Activated B cell treated with CpG ODN at 0.5 μM for 24 hours (primary cell): ENCODE results near the gene RTEL1. TPM values are rescaled to one million over a fixed set of nuclear protein-coding genes. Genes with fewer than 3 reads are reported as not detected.
"Not testable (repeated sequence)": the region's sequence is repeated elsewhere in the genome, so short reads cannot be mapped to it uniquely, and the experiment has no call there.

Experiments
- ATAC-seq: fragments of 200-7000 bp; cut with Tn5 transposase; one replicate; pipeline ENCODE4 v1.10.0; 2021; ENCODE audit warnings: low read depth, mild to moderate bottlenecking, moderate library complexity
- CTCF ChIA-PET: fragments of 350-600 bp; sonication (Branson Sonifier 250); formaldehyde crosslinking; loops from one replicate; lab custom pipeline; 2021; ENCODE audit warnings: antibody characterized with exemption; lab: Charles Lee
- POLR2A ChIA-PET: fragments of 350-600 bp; sonication (Branson Sonifier 250); formaldehyde crosslinking; loops from one replicate; lab custom pipeline; 2021; ENCODE audit warnings: antibody characterized with exemption; lab: Charles Lee
- DNase-seq: peaks from one replicate; pipeline ENCODE4 v3.0.0; 2022
- H3K27ac Mint-ChIP-seq: one replicate; pipeline ENCODE4 v1.8.0; 2020; ENCODE audit warnings: mixed read lengths
- H3K27me3 Mint-ChIP-seq: one replicate; pipeline ENCODE4 v1.8.0; 2021; ENCODE audit warnings: mixed read lengths
- H3K36me3 Mint-ChIP-seq: one replicate; pipeline ENCODE4 v1.8.0; 2021; ENCODE audit warnings: low read depth, mixed read lengths
- H3K4me1 Mint-ChIP-seq: one replicate; pipeline ENCODE4 v1.8.0; 2021; ENCODE audit warnings: mixed read lengths
- H3K4me3 Mint-ChIP-seq: one replicate; pipeline ENCODE4 v1.8.0; 2020; ENCODE audit warnings: mild to moderate bottlenecking, mixed read lengths
- H3K9me3 Mint-ChIP-seq: one replicate; pipeline ENCODE4 v1.8.0; 2020; ENCODE audit warnings: mixed read lengths
- intact Hi-C: fragments of 100-400 bp; cut with micrococcal nuclease; formaldehyde crosslinking; loops from one replicate; pipeline ENCODE4 v1.15.1; 2024
- total RNA-seq: library from RNA; stranded (reverse); gene quantifications from 2 replicates; pipeline ENCODE4 v1.2.3, GENCODE V29; 2022
- TF ChIP-seq, protein P1 (sequence below): fragments of 200-600 bp; IDR thresholded peaks from one replicate; pipeline ENCODE4 v1.8.0; 2022; ENCODE audit warnings: antibody characterized with exemption, mild to moderate bottlenecking

Gene RTEL1
- total RNA-seq, 1 donor from 2014 or later: 33.8 TPM

DNA sequence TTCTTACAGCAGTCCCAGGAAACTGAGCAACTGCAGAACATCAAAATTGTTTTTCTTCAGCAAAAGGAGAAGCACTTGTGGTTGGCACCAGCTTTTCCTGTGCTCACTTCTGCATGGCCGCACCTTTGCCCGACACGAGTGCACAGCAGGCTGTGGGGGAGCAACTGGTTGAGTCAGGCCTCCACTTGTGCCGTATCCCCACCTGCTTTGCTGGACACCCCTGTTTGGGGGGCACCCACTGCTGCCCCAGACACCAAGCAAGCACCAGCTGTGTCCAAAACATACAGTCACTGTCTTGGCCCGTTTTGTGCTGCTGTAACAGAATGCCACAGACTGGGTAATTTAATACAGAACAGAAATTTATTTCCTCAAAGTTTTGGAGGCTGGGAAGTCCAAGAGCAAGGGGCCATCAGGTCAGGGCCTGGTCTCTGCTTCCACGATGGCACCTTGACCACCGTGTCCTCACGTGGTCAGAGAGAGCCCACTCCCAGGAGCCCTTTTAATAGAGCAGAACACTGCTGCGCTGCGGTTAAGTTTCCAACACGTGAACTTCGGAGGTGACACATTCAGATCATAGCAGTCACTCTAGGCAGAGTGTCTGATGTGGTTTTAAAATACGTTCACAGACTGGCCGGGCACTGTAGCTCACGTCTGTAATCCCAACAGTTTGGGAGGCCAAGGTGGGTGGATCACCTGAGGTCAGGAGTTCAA is 22.5 kb upstream of the RTEL1 start:
- Mint-ChIP-seq H3K9me3 (peaks cover 2% of the 10 kb centered on the region), H3K36me3 (peaks cover 2% of the 10 kb centered on the region), H3K27ac (peak overlapping the region; percentile 97), H3K4me1 (peaks cover 83% of the 10 kb centered on the region), H3K4me3 (peak overlapping the region; percentile 64), H3K27me3 (no peaks in the 10 kb centered on the region)
- DNase-seq (peak; percentile 57), ATAC-seq (peak; percentile 65)
- TF ChIP-seq, protein P1, sequence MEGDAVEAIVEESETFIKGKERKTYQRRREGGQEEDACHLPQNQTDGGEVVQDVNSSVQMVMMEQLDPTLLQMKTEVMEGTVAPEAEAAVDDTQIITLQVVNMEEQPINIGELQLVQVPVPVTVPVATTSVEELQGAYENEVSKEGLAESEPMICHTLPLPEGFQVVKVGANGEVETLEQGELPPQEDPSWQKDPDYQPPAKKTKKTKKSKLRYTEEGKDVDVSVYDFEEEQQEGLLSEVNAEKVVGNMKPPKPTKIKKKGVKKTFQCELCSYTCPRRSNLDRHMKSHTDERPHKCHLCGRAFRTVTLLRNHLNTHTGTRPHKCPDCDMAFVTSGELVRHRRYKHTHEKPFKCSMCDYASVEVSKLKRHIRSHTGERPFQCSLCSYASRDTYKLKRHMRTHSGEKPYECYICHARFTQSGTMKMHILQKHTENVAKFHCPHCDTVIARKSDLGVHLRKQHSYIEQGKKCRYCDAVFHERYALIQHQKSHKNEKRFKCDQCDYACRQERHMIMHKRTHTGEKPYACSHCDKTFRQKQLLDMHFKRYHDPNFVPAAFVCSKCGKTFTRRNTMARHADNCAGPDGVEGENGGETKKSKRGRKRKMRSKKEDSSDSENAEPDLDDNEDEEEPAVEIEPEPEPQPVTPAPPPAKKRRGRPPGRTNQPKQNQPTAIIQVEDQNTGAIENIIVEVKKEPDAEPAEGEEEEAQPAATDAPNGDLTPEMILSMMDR: no peak
- intact Hi-C loops: loop anchor here (1.0 to 5.0 kb wide), 3 partner anchors 8 to 262 kb away; partner anchors contain the start of genes ARFRP1, DNAJC5, GMEB2 and ZGPAT
- ChIA-PET CTCF (interaction anchor here (1.4 kb wide), 1 partner anchor 55 kb away, joined by 3 read pairs; no protein-coding TSS in a partner anchor), POLR2A (interaction anchor here (0.6 to 3.4 kb wide), 7 partner anchors 10 to 228 kb away, joined by 3 to 79 read pairs (median 4); partner anchors contain the start of genes GMEB2, PTK6 and RTEL1)

GRCh38 chr20:63636752-63637628 is 21.1 kb upstream of the RTEL1 start:
- DNase-seq: no peak
- TF ChIP-seq, protein P1: no peak
- Mint-ChIP-seq H3K9me3 (peaks cover 2% of the 10 kb centered on the region), H3K4me1 (peaks cover 71% of the 10 kb centered on the region), H3K27ac (peak overlapping the region; percentile 99), H3K27me3 (no peaks in the 10 kb centered on the region), H3K36me3 (peaks cover 2% of the 10 kb centered on the region), H3K4me3 (no peak overlapping the region)
- intact Hi-C loops: loop anchor here (5.0 kb wide), 2 partner anchors 70 to 260 kb away; partner anchors contain the start of genes ARFRP1, DNAJC5 and ZGPAT
- CTCF ChIA-PET: interaction anchor here (1.3 kb wide), 1 partner anchor 12 kb away, joined by 3 read pairs; no protein-coding TSS in a partner anchor
- ATAC-seq: no peak
- POLR2A ChIA-PET: interaction anchor here (0.7 to 3.4 kb wide), 4 partner anchors 11 to 116 kb away, joined by 3 to 79 read pairs (median 4); partner anchors contain the start of genes GMEB2 and PPDPF

DNA sequence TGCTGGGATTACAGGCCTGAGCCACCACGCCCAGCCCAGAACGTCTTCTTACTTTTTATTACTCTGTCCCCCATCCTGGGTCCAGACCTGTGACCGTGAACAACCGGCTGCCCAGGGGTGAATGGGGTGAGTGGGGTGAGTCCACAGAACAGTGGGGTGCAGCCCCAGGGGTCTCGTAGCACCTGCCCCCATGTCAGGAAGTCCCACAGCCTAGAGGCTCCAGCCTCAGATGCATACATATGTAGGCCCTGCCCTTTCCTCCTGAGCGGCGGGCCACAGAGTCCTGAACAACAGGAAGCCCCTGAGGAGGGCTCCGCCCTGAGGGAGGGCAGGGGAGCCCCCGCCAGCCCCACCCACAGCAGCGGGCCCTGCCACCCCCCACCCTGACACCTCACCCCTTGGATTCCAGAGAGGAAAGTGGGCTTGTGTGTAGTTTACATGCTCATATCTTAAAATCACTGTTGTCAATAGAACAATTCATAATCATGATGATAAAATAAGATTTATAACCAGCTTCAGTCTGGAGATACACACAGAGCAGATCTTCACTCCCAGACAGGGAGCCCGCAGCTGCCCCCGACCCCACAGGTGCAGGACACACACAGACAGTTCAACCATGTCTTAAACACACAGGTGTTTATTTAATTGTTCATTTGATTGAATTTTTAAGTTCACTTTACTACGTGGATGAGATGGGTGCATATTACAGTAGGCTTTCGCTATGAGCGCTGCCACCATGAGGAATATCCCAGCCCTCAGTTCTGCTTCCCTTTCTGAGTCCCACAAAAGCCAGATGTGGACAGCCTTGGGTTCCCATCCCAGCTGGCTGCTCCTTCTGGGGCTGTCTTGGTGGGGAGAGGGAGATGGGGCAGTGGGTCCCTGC is 18.8 kb upstream of the RTEL1 start:
- DNase-seq (peak; percentile 52), ATAC-seq (peak; percentile 42)
- Mint-ChIP-seq H3K9me3 (peaks cover 2% of the 10 kb centered on the region), H3K27me3 (no peaks in the 10 kb centered on the region), H3K27ac (peak overlapping the region; percentile 99), H3K36me3 (peaks cover 2% of the 10 kb centered on the region), H3K4me3 (peak overlapping the region; percentile 84), H3K4me1 (peaks cover 57% of the 10 kb centered on the region)
- ChIA-PET CTCF (no interaction called here), POLR2A (interaction anchor here (0.7 to 6.6 kb wide), 6 partner anchors 8 to 118 kb away, joined by 3 to 161 read pairs (median 6); partner anchors contain the start of genes GMEB2 and RTEL1)
- TF ChIP-seq, protein P1: no peak
- intact Hi-C loops: loop anchor here (1.0 to 5.0 kb wide), 3 partner anchors 12 to 258 kb away; partner anchors contain the start of genes ARFRP1, DNAJC5, GMEB2 and ZGPAT

- peaks cover 50% of the 10 kb centered on the region for H3K4me1 Mint-ChIP-seq
- CTCF ChIA-PET: no interaction called here
- DNase-seq: no peak
- no peak for ATAC-seq
- POLR2A ChIA-PET: interaction anchor here (0.7 to 6.6 kb wide), 7 partner anchors 9 to 225 kb away, joined by 3 to 161 read pairs (median 7); partner anchors contain the start of genes GMEB2, RTEL1 and TPD52L2
- TF ChIP-seq, protein P1: no peak
- peak overlapping the region; percentile 99 for H3K27ac Mint-ChIP-seq
- peaks cover 2% of the 10 kb centered on the region for H3K36me3 Mint-ChIP-seq
- H3K27me3 Mint-ChIP-seq: no peaks in the 10 kb centered on the region
- intact Hi-C loops: loop anchor here (5.0 kb wide), 1 partner anchor 317 kb away; the partner anchor contains the start of gene UCKL1
- peak overlapping the region; percentile 84 for H3K4me3 Mint-ChIP-seq
- peaks cover 2% of the 10 kb centered on the region for H3K9me3 Mint-ChIP-seq
Measured at GRCh38 chr20:63640086-63640485, 18.0 kb upstream of the RTEL1 start.

DNA sequence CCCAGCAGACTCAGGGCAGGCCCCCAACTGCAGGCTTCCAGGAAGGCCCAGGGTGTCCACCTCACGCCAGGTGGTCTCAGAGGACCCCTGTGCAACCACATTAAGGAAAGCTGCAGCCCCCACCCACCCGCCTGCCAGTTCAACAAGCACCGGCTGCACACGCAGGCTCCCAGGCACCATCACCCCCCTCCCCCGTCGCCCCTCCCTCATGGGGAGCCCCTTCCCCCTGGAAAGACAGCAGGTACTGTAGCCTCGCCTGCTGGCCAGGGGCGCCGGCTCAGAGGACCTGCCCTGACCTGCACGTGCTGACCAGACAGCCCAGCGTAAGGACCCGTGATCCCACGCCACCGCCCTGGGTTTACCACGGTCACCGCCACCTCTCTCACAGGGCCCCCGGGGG is 17.4 kb upstream of the RTEL1 start:
- not testable (repeated sequence) for DNase-seq, H3K9me3 Mint-ChIP-seq, H3K36me3 Mint-ChIP-seq, ATAC-seq, H3K27me3 Mint-ChIP-seq
- peak overlapping the region; percentile 74 for H3K4me3 Mint-ChIP-seq
- intact Hi-C loops: loop anchor here (1.0 to 5.0 kb wide), 2 partner anchors 87 to 317 kb away; partner anchors contain the start of gene UCKL1
- peak overlapping the region; percentile 84 for H3K27ac Mint-ChIP-seq
- ChIA-PET CTCF (interaction anchor here (1.8 kb wide), 1 partner anchor 17 kb away, joined by 19 read pairs; the partner anchor contains the start of gene RTEL1), POLR2A (interaction anchor here (0.7 to 6.6 kb wide), 14 partner anchors 10 to 333 kb away, joined by 4 to 161 read pairs (median 15); partner anchors contain the start of genes ARFRP1, GMEB2, HELZ2 and LIME1)
- peaks cover 44% of the 10 kb centered on the region for H3K4me1 Mint-ChIP-seq
